GM12874 (cell line): Measurements from ENCODE around the gene DLGAP1.

Source experiments
- TF ChIP-seq, protein P1 (sequence below): IDR thresholded peaks from 2 replicates; pipeline ENCODE4 v1.5.1; 2011; ENCODE audit warnings: low read depth, mild to moderate bottlenecking, control low read depth, low read length, moderate library complexity; ENCODE audit not compliant: insufficient read depth

Gene DLGAP1

DNA sequence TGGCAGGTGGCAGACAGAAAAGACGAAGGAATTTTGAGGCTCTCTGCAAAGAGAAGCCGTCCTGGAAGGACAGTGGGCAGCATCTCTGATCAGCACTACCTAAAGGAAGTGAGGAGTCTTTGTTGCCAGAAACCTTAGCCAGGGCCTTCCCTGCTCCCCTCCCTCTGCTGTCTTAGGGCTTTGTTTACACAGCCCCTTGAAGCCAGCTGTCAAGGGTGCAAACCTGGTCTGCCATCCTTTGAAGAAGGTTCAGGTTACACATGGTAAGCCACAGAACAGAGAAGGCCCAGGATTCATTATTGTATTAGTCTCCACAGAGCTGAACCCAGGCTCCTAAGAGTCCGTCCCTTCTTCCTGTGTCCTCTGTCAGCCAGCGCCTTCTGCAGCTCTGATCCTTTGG lies 648.5 kb downstream of the DLGAP1 start:
- TF ChIP-seq, protein P1, sequence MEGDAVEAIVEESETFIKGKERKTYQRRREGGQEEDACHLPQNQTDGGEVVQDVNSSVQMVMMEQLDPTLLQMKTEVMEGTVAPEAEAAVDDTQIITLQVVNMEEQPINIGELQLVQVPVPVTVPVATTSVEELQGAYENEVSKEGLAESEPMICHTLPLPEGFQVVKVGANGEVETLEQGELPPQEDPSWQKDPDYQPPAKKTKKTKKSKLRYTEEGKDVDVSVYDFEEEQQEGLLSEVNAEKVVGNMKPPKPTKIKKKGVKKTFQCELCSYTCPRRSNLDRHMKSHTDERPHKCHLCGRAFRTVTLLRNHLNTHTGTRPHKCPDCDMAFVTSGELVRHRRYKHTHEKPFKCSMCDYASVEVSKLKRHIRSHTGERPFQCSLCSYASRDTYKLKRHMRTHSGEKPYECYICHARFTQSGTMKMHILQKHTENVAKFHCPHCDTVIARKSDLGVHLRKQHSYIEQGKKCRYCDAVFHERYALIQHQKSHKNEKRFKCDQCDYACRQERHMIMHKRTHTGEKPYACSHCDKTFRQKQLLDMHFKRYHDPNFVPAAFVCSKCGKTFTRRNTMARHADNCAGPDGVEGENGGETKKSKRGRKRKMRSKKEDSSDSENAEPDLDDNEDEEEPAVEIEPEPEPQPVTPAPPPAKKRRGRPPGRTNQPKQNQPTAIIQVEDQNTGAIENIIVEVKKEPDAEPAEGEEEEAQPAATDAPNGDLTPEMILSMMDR: no peak

DNA sequence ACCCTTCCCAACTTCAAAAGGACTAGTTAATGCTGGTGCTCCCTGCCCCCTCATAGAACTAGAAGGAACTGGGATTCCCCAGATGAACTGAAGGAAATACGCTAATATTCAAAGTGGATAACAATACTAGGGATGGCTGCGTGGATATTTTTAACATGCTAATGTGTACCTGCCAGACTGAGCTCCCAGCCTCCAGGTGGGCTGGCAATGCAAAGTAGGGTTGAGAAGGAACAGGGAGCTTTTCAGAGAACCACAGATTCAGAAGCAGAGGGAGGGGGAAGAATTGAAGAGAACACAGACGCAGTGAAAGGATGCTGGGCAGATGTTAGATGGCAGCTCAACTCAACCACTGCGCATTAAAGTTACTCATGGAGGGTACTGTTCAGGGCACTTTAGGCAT lies 650.8 kb downstream of the DLGAP1 start:
- TF ChIP-seq, protein P1: no peak

DNA sequence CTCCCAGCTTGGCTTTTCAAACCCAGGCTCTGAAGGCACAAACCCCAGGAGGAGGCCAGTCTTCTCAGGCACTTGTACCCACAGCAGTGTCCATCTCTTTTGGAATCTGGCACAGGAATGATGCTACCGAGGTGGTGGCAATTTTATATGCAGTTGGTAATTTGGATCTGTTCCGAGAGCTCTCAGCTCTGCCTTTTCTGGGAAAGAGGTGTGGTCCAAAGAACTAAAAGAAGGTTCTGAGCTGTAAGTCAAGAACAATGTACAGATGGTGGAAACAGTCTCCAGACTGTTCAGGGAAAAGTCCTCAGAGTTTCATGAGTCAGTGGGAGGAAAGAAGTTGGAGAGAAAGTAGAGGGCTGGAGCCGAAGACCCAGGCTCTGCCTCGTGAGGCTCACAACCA lies 651.8 kb downstream of the DLGAP1 start:
- TF ChIP-seq, protein P1: no peak

DNA sequence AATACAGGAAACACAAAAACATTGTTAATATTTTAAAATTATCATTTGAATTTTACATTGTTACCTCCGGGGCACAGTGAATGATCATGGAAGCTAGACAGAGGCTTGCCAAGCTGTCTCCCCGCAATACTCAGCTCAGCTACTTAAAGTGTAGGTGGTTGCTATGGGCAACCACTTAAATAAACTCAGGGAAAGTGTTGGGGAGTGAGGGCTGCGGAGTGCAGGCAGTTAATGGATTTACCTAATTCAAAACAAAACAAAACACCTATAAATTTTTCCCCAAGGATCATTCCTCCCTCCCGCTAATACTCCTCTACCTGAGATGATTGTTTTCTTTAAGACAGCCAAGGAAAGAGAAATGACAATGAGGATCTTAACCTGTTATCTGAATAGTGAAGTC lies 655.6 kb downstream of the DLGAP1 start:
- TF ChIP-seq, protein P1: no peak

DNA sequence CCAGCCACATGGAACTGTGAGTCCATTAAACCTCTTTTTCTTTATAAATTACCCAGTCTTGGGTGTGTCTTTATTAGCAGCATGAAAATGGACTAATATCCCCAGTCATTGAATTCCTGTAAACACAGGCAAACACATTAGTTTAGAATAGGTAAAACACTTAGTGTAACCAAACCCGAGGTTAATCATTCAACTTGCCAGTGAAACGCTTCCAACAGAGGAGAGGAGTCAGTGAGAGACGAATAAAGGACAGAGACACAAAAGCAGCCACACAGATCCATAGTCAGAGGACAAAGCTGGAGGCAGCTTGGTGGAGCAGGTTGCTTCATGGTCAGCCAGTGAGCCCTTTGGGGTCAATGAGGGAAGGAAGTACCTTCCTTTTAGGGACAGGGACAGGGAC lies 657.1 kb downstream of the DLGAP1 start:
- TF ChIP-seq, protein P1: no peak

DNA sequence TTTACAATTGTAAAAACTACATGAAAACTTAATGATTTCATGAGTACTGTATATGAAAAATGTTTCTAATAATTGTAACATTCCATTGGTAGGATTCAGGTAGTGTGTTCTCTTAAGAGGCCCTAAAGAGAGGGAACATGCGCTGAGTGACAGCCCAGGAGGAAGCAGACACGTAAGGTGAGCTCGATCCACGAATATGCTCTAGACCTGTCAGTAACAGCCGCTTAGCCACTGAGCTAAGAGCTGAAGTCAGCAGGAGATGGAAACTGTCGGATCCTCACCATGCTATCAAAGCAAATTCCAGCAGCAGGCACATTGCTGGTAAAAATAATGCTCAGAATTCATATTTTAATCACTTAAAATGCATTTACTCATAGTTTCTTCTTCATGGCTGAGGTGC lies 658.7 kb downstream of the DLGAP1 start:
- TF ChIP-seq, protein P1: no peak

DNA sequence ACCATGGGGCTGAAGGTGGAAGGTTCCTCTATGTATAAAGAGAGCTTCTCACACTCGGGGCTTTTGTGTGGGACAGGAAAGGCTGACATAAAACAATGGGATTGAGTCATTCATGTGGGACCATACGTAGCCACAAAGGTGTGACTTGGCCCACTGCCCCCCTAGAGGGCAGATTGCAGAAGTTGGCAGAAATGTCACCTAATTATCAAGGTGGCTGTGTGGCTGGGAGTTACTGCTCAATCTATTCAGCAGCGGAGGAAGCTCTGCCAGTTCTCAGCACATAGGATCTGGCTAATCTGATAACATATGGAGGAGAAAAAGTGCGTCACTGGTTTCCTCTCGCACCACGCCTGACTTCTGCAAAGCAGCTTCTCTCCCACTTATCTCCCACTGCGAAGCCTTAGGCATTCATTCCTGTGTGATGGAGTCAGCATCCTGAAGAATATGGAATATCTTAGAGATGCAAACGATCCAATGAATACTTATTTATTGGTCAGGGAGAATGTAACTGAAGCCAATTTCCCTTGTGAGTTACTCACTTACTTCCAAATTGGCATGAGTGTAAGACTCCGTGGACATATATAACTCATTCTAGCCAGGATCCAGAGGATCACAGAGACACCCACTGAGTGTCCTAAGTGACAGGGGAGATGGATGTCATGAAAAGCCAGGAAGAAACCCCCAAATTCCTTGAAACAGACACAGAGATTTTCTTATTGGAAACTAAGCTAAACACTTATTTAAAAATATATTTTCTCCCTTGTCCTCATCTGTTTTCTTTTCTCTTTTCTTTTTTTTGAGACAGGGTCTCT lies 660.4 kb downstream of the DLGAP1 start:
- TF ChIP-seq, protein P1: no peak
